GM12865 (cell line): ENCODE data around the gene CCL4L2.
"Not testable (repeated sequence)": the region's sequence is repeated elsewhere in the genome, so short reads cannot be mapped to it uniquely, and the experiment has no call there.

Experiments
- DNase-seq: peaks from one replicate; pipeline ENCODE4 v3.0.0; 2010; ENCODE audit warnings: low read depth
- H3K4me3 ChIP-seq: 2 replicates; pipeline ENCODE4 v1.5.1; 2011; ENCODE audit warnings: mild to moderate bottlenecking, low read depth, low read length, control low read depth
- TF ChIP-seq, protein P1 (sequence below): IDR thresholded peaks from 2 replicates; pipeline ENCODE4 v1.5.1; 2011; ENCODE audit warnings: low read length, control low read depth, low read depth, inconsistent platforms; ENCODE audit not compliant: insufficient read depth; ENCODE audit errors: missing control alignments

CCL4L2 gene

DNA sequence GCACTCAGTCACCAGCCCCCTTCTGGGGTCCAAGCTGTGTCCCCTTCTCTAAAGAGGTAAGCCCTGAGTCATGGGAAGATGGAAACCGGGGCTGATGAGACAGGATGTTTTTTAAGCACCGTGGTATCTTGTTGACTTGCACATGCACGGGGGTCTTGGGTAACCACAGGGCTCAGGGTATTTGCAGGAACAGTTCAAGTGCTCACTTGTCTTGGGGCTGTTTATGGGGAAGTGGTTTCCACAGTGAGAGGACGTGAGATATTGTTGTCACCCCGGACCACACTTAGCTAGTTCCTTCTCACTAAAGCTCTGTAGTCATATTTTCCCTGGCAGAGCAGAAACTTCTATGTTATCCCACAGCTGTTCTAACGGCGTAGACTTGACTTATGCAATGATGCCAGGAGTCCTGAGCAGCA lies 22.0 kb upstream of the CCL4L2 start:
- H3K4me3 ChIP-seq = no peak overlapping the region
- TF ChIP-seq, protein P1, sequence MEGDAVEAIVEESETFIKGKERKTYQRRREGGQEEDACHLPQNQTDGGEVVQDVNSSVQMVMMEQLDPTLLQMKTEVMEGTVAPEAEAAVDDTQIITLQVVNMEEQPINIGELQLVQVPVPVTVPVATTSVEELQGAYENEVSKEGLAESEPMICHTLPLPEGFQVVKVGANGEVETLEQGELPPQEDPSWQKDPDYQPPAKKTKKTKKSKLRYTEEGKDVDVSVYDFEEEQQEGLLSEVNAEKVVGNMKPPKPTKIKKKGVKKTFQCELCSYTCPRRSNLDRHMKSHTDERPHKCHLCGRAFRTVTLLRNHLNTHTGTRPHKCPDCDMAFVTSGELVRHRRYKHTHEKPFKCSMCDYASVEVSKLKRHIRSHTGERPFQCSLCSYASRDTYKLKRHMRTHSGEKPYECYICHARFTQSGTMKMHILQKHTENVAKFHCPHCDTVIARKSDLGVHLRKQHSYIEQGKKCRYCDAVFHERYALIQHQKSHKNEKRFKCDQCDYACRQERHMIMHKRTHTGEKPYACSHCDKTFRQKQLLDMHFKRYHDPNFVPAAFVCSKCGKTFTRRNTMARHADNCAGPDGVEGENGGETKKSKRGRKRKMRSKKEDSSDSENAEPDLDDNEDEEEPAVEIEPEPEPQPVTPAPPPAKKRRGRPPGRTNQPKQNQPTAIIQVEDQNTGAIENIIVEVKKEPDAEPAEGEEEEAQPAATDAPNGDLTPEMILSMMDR = no peak
- peak; percentile 79 for DNase-seq

DNA sequence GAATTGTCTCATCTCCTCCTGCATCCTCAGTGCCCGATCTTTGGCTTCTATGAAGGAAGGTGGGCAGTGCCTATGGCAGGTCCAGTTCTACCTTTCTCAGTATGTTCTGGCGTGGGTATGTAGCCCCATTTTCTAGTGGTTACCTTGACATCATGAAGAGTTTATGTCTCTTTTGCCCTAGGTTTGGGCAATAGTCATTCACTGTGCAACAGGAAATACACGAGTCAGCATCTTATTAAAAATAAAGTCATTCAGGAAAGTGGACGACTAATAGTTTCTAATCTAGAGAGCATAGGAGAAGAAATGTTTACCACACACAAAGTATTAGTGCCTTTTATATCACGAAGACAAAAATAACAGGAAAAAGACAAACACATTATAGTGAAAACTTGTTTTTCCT lies 20.9 kb upstream of the CCL4L2 start:
- not testable (repeated sequence) for DNase-seq, H3K4me3 ChIP-seq

DNA sequence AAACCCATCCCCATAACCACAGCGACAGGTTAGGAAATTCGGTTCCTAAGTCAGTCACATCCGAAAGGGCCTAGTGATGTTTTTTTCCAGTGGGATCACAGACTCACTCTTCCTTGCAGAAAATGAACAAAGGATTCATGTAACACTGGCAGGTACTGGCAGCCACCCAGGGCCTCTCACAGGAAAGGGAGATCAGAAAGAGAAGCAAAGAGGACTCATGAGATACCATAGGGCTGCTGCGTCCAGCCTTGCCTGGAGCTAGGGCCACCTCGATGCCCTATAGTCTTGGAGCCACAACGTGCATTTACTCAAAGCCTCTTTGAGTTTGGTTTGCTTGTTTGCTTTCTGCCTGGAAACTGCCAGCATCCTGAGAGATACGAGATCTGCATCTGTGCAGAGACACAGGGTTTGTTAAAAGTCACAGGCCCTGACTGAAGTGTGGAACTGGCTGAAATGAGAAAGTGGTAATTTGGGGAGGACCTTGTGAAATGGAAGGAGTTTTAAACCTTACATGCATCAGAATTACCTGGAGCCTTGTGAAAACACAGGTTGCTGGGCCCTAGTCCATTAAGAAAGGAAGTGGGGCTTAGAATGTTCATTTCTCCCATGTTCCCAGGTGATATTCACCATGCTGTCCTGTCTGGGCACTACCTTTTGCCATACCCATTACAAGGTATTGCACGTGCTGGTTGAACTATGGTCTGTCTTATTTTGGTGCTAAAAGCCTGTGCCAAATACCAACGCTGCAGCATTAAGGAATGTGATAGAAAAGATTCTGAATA lies 20.1 kb upstream of the CCL4L2 start:
- DNase-seq, H3K4me3 ChIP-seq: not testable (repeated sequence)

DNA sequence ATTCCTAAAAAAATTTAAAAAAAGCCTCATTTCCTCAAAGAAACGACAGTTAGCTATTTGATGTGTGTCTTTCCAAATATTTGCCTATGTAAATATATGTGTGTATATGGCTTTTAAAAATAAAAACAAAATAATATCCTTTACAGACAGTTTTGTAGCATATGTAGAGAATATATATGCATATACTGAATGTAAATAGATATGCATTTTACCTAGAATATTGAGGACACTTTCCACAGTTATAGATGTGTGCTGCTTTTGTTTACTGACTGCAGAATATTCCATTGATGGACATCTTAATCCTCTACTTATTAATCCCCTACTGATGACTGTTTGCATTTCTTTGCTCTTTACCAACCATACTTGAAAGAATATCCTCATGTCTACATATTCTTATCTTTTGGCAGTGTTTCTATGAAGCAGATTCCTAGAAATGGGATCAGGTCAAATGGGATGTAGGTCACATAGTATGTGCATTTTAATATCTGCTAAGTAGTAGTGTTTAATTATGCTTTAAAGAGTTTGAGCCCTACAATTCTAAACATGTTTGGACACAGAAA lies 17.6 kb upstream of the CCL4L2 start:
- DNase-seq = no peak
- TF ChIP-seq, protein P1 = no peak
- no peak overlapping the region for H3K4me3 ChIP-seq

DNA sequence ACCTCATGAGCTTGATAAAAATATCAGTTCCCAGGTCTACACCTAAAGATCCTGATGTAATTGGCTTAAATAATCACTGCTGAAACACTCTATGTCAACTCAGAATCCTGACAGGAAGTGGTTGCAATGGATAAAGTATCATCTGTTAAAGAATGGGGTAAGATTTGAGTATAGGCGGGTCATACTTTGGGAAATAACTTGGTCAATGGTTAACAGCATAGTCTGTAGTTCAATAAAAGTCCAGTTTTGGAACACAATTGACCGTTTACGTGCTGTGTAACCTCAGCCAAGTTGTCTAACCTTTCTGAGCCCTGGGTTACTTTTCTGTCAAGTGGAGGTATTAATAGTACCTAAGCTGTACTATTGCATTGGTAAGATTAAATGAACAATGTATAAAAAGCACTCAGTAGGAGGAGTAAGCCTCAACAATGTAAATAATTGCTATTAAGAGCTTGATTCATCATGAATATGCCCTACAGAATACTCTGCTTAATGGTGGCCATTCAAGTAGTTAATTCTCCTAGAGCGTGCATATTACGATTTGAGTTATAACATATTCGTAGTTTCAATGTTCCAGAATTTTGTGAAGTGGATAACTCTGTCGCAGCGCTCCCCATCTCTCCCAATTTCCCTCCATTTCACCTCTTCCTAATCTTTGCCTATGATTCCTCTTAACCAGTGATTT lies 16.6 kb upstream of the CCL4L2 start:
- DNase-seq, H3K4me3 ChIP-seq: not testable (repeated sequence)

DNA sequence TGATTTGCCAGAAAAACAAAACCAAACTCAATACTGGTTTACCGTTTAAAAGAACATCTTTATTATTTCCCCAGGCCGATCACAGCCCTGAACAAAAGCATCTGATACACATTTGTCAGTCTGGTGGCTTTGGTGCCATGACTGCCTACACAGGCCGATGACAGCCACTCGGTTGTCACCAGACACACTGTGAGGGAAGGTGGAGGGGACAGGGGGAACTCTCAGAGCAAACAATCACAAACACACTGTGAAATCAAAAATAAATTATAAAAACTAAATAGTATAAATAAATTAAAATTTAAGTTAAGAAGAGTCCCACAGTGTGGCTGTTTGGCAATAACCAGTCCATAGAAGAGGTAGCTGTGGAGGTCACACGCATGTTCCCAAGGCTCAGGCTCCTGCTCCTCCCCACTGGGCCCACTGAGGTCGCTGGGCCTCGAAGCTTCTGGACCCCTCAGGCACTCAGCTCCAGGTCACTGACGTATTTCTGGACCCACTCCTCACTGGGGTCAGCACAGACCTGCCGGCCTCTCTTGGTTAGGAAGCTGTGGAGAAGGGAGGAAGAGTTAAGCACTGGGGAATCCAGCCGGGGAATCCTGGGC lies 15.9 kb upstream of the CCL4L2 start:
- not testable (repeated sequence) for H3K4me3 ChIP-seq, DNase-seq

DNA sequence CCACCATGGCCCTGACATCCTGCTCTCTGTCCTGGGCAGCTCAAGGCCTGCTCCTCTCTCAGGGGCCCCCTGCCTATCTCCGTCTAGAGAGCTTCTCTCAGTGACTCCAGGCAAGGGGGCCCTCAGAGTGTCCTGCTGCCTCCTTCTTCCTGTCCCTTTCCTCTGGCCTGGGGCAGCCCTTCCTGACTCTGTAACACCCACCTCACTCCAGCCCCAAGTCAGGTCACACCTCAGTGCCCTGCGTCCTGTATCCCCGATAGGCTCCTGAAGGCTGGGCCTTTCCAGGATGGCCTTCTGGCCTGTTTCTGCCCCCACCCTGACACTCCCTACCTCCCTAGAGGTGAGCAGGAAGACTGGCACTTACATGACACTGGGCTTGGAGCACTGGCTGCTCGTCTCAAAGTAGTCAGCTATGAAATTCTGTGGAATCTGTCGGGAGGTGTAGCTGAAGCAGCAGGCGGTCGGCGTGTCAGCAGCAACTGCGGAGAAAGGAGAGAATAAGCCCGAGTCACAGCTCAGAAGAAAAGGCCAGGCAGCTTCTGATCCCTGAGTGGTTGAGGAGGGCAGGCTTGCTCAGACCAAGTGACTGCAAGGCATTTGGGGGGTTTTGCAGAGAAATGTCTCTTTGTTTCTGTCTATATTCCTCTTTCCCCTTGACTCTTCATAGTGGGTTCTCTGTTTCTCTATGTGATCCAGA lies 15.3 kb upstream of the CCL4L2 start:
- no peak for DNase-seq
- TF ChIP-seq, protein P1 = no peak
- H3K4me3 ChIP-seq = peak overlapping the region; percentile 17

DNA sequence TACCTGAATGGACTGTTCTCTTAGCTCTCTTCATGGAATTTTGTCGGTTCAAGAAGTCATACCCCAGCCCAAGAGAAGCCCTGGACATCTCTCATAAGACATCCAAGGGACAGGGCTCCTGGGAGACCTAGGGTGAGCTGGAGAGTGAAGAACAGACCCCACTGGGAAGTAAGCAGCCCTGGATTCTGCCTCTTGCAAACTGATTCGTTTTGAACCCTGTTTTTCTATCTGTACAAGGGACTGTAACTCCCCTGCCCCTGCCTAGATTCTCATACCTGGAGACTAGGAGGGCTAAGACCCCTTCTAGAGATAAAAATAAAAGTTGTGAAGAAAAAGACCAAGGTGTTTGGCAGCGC lies 14.8 kb upstream of the CCL4L2 start:
- TF ChIP-seq, protein P1 = no peak
- no peak for DNase-seq
- H3K4me3 ChIP-seq = peak overlapping the region; percentile 17
